Panc1 (cell line): ENCODE data around the gene GFPT1. TPM values are rescaled to one million over a fixed set of nuclear protein-coding genes. Genes with fewer than 3 reads are reported as not detected.

Experiments used
- ATAC-seq: fragments of 200-7000 bp; cut with Tn5 transposase; 2 replicates; pipeline ENCODE4 v1.9.1; 2020; ENCODE audit warnings: mild to moderate bottlenecking, moderate library complexity
- BruUV-seq: library from RNA; stranded (reverse); fragments of 400-500 nt; replicated peaks from 2 replicates; lab custom pipeline; 2021; lab: Mats Ljungman, UMichigan
- CTCF ChIA-PET: fragments of 300-600 bp; sonication (Branson Sonifier 250); formaldehyde crosslinking; loops from one replicate; lab custom pipeline; 2022; ENCODE audit warnings: antibody characterized with exemption; lab: Charles Lee
- POLR2A ChIA-PET: fragments of 300-600 bp; sonication (Branson Sonifier 250); formaldehyde crosslinking; loops from one replicate; lab custom pipeline; 2022; ENCODE audit warnings: antibody characterized with exemption; lab: Charles Lee
- DNase-seq: peaks from one replicate; pipeline ENCODE4 v3.0.0-alpha.2; 2010; ENCODE audit warnings: low read depth, low spot score
- H3K27ac ChIP-seq: 2 replicates; pipeline ENCODE4 v1.5.1; 2011; ENCODE audit warnings: mild to moderate bottlenecking, low read length, inconsistent platforms
- H3K27me3 ChIP-seq: fragments of 200-500 bp; sonication (Bioruptor generic); 2 replicates; pipeline ENCODE4 v1.6.0; 2014; ENCODE audit warnings: low read length, inconsistent platforms; ENCODE audit not compliant: control insufficient read depth, insufficient read depth
- H3K36me3 ChIP-seq: fragments of 200-500 bp; sonication (Bioruptor generic); 2 replicates; pipeline ENCODE4 v1.5.1; 2014; ENCODE audit warnings: inconsistent platforms, mild to moderate bottlenecking, low read length, moderate library complexity; ENCODE audit not compliant: control insufficient read depth, insufficient read depth
- H3K4me1 ChIP-seq: 2 replicates; pipeline ENCODE4 v1.5.1; 2011; ENCODE audit warnings: inconsistent platforms, mild to moderate bottlenecking, low read length, moderate library complexity; ENCODE audit not compliant: control insufficient read depth, insufficient read depth
- H3K4me3 ChIP-seq, 2 experiments: 2 replicates each; pipeline ENCODE4 v1.5.1; 2011 to 2012; ENCODE audit warnings: low read depth in 2 of 2, low read length in 2 of 2, mild to moderate bottlenecking in 2 of 2, inconsistent platforms in 1 of 2, moderate library complexity in 1 of 2
- H3K9me3 ChIP-seq: fragments of 200-500 bp; sonication (Bioruptor generic); 2 replicates; pipeline ENCODE4 v1.5.1; 2014; ENCODE audit warnings: low read depth, mild to moderate bottlenecking, inconsistent platforms, low read length, moderate library complexity; ENCODE audit not compliant: control insufficient read depth, insufficient read depth
- CTCF ChIP-seq: fragments of 450-650 bp; IDR thresholded peaks from 2 replicates; pipeline ENCODE4 v1.5.1; 2017; ENCODE audit warnings: mild to moderate bottlenecking
- POLR2AphosphoS5 ChIP-seq: IDR thresholded peaks from 2 replicates; pipeline ENCODE4 v1.6.1; 2012; ENCODE audit warnings: mild to moderate bottlenecking, low read depth, low read length, moderate library complexity
- REST ChIP-seq, 2 experiments: IDR thresholded peaks; 2 replicates each; pipeline ENCODE4 v1.6.1; 2011 to 2012; ENCODE audit warnings: low read depth in 2 of 2, control low read depth in 1 of 2, low read length in 1 of 2, mild to moderate bottlenecking in 1 of 2, moderate library complexity in 1 of 2; ENCODE audit not compliant: insufficient read depth in 1 of 2
- SIN3A ChIP-seq: IDR thresholded peaks from 2 replicates; pipeline ENCODE4 v1.6.1; 2012; ENCODE audit warnings: low read depth, mild to moderate bottlenecking, low read length, moderate library complexity, borderline replicate concordance; ENCODE audit not compliant: insufficient read depth
- TCF7L2 ChIP-seq: IDR thresholded peaks from 2 replicates; pipeline ENCODE4 v1.6.1; 2011; ENCODE audit warnings: mild to moderate bottlenecking, low read depth, low read length, inconsistent platforms
- in situ Hi-C: cut with HindIII; loops from 2 replicates; pipeline ENCODE4 v1.10.0; 2016; ENCODE audit warnings: low sequenced_read_pairs, low pct_unique_long_range_greater_than_20kb
- intact Hi-C: fragments of 100-400 bp; cut with micrococcal nuclease; formaldehyde crosslinking; loops from one replicate; pipeline ENCODE4 v1.10.0; 2022; ENCODE audit not compliant: unreplicated experiment
- total RNA-seq: library from RNA; stranded (reverse); gene quantifications from one replicate; pipeline ENCODE4 v1.2.1, GENCODE V29; 2021; ENCODE audit not compliant: unreplicated experiment

GFPT1 gene
- total RNA-seq, 1 experiment from 2014 or later = 53.0 TPM

- Histone ChIP-seq H3K9me3 (no peaks in the 10 kb centered on the region), H3K36me3 (no peaks in the 10 kb centered on the region), H3K27ac (no peak overlapping the region), H3K4me3 (no peak overlapping the region), H3K4me1 (peaks cover 10% of the 10 kb centered on the region), H3K27me3 (no peaks in the 10 kb centered on the region)
- TF ChIP-seq POLR2AphosphoS5 = no peak
- no peak for TF ChIP-seq REST (IDR thresholded peaks at IDR 0.05; ENCODE audit: insufficient read depth in 1 of 2, low read depth in 2 of 2, low read length in 1 of 2)
- no peak for TF ChIP-seq SIN3A
- no peak for TF ChIP-seq CTCF
- no peak for TF ChIP-seq TCF7L2
- TSS peak; percentile 11 for BruUV-seq
- DNase-seq = no peak
- ATAC-seq = no peak
- intact Hi-C loops (no loop called here), in situ Hi-C loops (no loop called here)
- POLR2A ChIA-PET = no interaction called here
- CTCF ChIA-PET = no interaction called here
Measured at GRCh38 chr2:69383176-69383812, 3.7 kb downstream of the GFPT1 start.

GRCh38 chr2:69382547-69382946, 4.5 kb downstream of the GFPT1 start:
- H3K9me3 ChIP-seq = no peaks in the 10 kb centered on the region
- no peaks in the 10 kb centered on the region for H3K36me3 ChIP-seq
- intact Hi-C loops (no loop called here), in situ Hi-C loops (no loop called here)
- no peak overlapping the region for H3K4me3 ChIP-seq
- TF ChIP-seq CTCF (no peak), POLR2AphosphoS5 (no peak), SIN3A (no peak), REST (IDR thresholded peaks at IDR 0.05; ENCODE audit: insufficient read depth in 1 of 2, low read depth in 2 of 2, low read length in 1 of 2) (no peak), TCF7L2 (no peak)
- H3K27me3 ChIP-seq = no peaks in the 10 kb centered on the region
- DNase-seq (no peak), ATAC-seq (no peak)
- no peak overlapping the region for H3K27ac ChIP-seq
- POLR2A ChIA-PET = no interaction called here
- H3K4me1 ChIP-seq = peaks cover 6% of the 10 kb centered on the region
- no TSS peak for BruUV-seq
- CTCF ChIA-PET = no interaction called here
